ENCODE results near the gene PIEZO2.

- TF ChIP-seq ZNF707 (tag by site-specific recombination; IDR thresholded peaks at IDR 0.05): no peak
- no peak for TF ChIP-seq CTCF (tag by site-specific recombination; IDR thresholded peaks at IDR 0.05)
Observed at GRCh38 chr18:11159844-11160243, 10.5 kb upstream of the PIEZO2 start.
